ENCODE data around the gene MECR. TPM values are rescaled to one million over a fixed set of nuclear protein-coding genes. Genes with fewer than 3 reads are reported as not detected.
A peak's percentile ranks its signal among the peaks of the same experiment; 100 is the strongest.

MECR gene
- total RNA-seq, 3 donors from 2014 or later = 29.8 to 35.4 (median 32.6) TPM

- H3K9me3 Mint-ChIP-seq = no peaks in the 10 kb centered on the region
- no peaks in the 10 kb centered on the region for H3K4me1 Mint-ChIP-seq (ENCODE audit: low read depth)
- no peaks in the 10 kb centered on the region for H3K27me3 Mint-ChIP-seq (ENCODE audit: low read depth)
- peaks cover 13% of the 10 kb centered on the region for H3K36me3 Mint-ChIP-seq (ENCODE audit: insufficient read depth)
- no peak for DNase-seq
- no peak overlapping the region for H3K4me3 Mint-ChIP-seq
- ATAC-seq = no peak
Measured at GRCh38 chr1:29193879-29194455, 36.8 kb downstream of the MECR start.

- Mint-ChIP-seq H3K9me3 (no peaks in the 10 kb centered on the region), H3K36me3 (ENCODE audit: insufficient read depth) (peaks cover 11% of the 10 kb centered on the region), H3K4me1 (ENCODE audit: low read depth) (no peaks in the 10 kb centered on the region), H3K27me3 (ENCODE audit: low read depth) (no peaks in the 10 kb centered on the region), H3K4me3 (no peak overlapping the region)
- no peak for ATAC-seq
- no peak for DNase-seq
Measured at GRCh38 chr1:29190718-29191117, 40.0 kb downstream of the MECR start.

- H3K27me3 Mint-ChIP-seq (ENCODE audit: low read depth) = no peaks in the 10 kb centered on the region
- H3K4me1 Mint-ChIP-seq (ENCODE audit: low read depth) = peaks cover 9% of the 10 kb centered on the region
- DNase-seq = no peak
Measured at GRCh38 chr1:29186707-29187106, 44.0 kb downstream of the MECR start.

GRCh38 chr1:29186252-29186651 is 44.5 kb downstream of the MECR start:
- Mint-ChIP-seq H3K36me3 (ENCODE audit: insufficient read depth) (peaks cover 2% of the 10 kb centered on the region), H3K4me1 (ENCODE audit: low read depth) (peaks cover 9% of the 10 kb centered on the region), H3K27me3 (ENCODE audit: low read depth) (no peaks in the 10 kb centered on the region), H3K9me3 (no peaks in the 10 kb centered on the region), H3K4me3 (no peak overlapping the region)
- ATAC-seq (no peak), DNase-seq (no peak)

More at GRCh38 chr1:29186707-29187106, 44.0 kb downstream of the MECR start:
- peaks cover 2% of the 10 kb centered on the region for H3K36me3 Mint-ChIP-seq (ENCODE audit: insufficient read depth)
- ATAC-seq = no peak
- H3K4me3 Mint-ChIP-seq = no peak overlapping the region
- H3K9me3 Mint-ChIP-seq = no peaks in the 10 kb centered on the region

- peaks cover 14% of the 10 kb centered on the region for H3K36me3 Mint-ChIP-seq (ENCODE audit: insufficient read depth)
- H3K9me3 Mint-ChIP-seq = no peaks in the 10 kb centered on the region
- no peaks in the 10 kb centered on the region for H3K27me3 Mint-ChIP-seq (ENCODE audit: low read depth)
- peaks cover 29% of the 10 kb centered on the region for H3K4me1 Mint-ChIP-seq (ENCODE audit: low read depth)
- ATAC-seq = no peak
- DNase-seq = no peak
- H3K4me3 Mint-ChIP-seq = peak overlapping the region; percentile 96
Measured at GRCh38 chr1:29183287-29183686, 47.4 kb downstream of the MECR start.

GRCh38 chr1:29181413-29182225 is 49.1 kb downstream of the MECR start, which contains the start of gene SRSF4:
TSS of gene SRSF4 (minus strand) at chr1:29181900. CDS start at chr1:29181752, 148 bp downstream.
- H3K36me3 Mint-ChIP-seq (ENCODE audit: insufficient read depth) = peaks cover 21% of the 10 kb centered on the region
- peak within 1 kb of the TSS; percentile 96 for H3K4me3 Mint-ChIP-seq
- peaks cover 43% of the 10 kb centered on the region for H3K4me1 Mint-ChIP-seq (ENCODE audit: low read depth)
- ATAC-seq (peak; percentile 91 to 94), DNase-seq (peak; percentile 98)
- H3K9me3 Mint-ChIP-seq = no peaks in the 10 kb centered on the region
- H3K27me3 Mint-ChIP-seq (ENCODE audit: low read depth) = no peaks in the 10 kb centered on the region

GRCh38 chr1:29180497-29181412 is 50.0 kb downstream of the MECR start:
- ATAC-seq = peak in 1 of 2 donors; percentile 10
- no peak for DNase-seq
- peaks cover 23% of the 10 kb centered on the region for H3K36me3 Mint-ChIP-seq (ENCODE audit: insufficient read depth)

GRCh38 chr1:29179641-29180184 is 51.0 kb downstream of the MECR start:
- DNase-seq (no peak), ATAC-seq (no peak)
- H3K4me1 Mint-ChIP-seq (ENCODE audit: low read depth) = peaks cover 48% of the 10 kb centered on the region
- H3K9me3 Mint-ChIP-seq = no peaks in the 10 kb centered on the region
- peak overlapping the region; percentile 96 for H3K4me3 Mint-ChIP-seq
- peaks cover 23% of the 10 kb centered on the region for H3K36me3 Mint-ChIP-seq (ENCODE audit: insufficient read depth)
- H3K27me3 Mint-ChIP-seq (ENCODE audit: low read depth) = no peaks in the 10 kb centered on the region

More at GRCh38 chr1:29180497-29181412, 50.0 kb downstream of the MECR start:
- Mint-ChIP-seq H3K27me3 (ENCODE audit: low read depth) (no peaks in the 10 kb centered on the region), H3K9me3 (no peaks in the 10 kb centered on the region), H3K4me3 (peak overlapping the region; percentile 96), H3K4me1 (ENCODE audit: low read depth) (peaks cover 48% of the 10 kb centered on the region)

GRCh38 chr1:29177022-29177705 is 53.6 kb downstream of the MECR start:
- DNase-seq (no peak), ATAC-seq (no peak)
- no peaks in the 10 kb centered on the region for H3K27me3 Mint-ChIP-seq (ENCODE audit: low read depth)
- H3K9me3 Mint-ChIP-seq = no peaks in the 10 kb centered on the region
- peak overlapping the region; percentile 47 for H3K4me3 Mint-ChIP-seq
- peaks cover 50% of the 10 kb centered on the region for H3K4me1 Mint-ChIP-seq (ENCODE audit: low read depth)
- H3K36me3 Mint-ChIP-seq (ENCODE audit: insufficient read depth) = peaks cover 31% of the 10 kb centered on the region

- Mint-ChIP-seq H3K36me3 (ENCODE audit: insufficient read depth) (peaks cover 33% of the 10 kb centered on the region), H3K9me3 (no peaks in the 10 kb centered on the region), H3K27me3 (ENCODE audit: low read depth) (no peaks in the 10 kb centered on the region), H3K4me3 (no peak overlapping the region), H3K4me1 (ENCODE audit: low read depth) (peaks cover 53% of the 10 kb centered on the region)
- DNase-seq (no peak), ATAC-seq (no peak)
Measured at GRCh38 chr1:29176576-29176975, 54.2 kb downstream of the MECR start.

GRCh38 chr1:29172415-29172939 is 58.3 kb downstream of the MECR start:
- Mint-ChIP-seq H3K36me3 (ENCODE audit: insufficient read depth) (peaks cover 27% of the 10 kb centered on the region), H3K27me3 (ENCODE audit: low read depth) (no peaks in the 10 kb centered on the region), H3K4me1 (ENCODE audit: low read depth) (peaks cover 59% of the 10 kb centered on the region), H3K9me3 (no peaks in the 10 kb centered on the region), H3K4me3 (no peak overlapping the region)
- DNase-seq (no peak), ATAC-seq (no peak)

- Mint-ChIP-seq H3K36me3 (ENCODE audit: insufficient read depth) (peaks cover 27% of the 10 kb centered on the region), H3K9me3 (no peaks in the 10 kb centered on the region), H3K4me1 (ENCODE audit: low read depth) (peaks cover 60% of the 10 kb centered on the region), H3K27me3 (ENCODE audit: low read depth) (no peaks in the 10 kb centered on the region), H3K4me3 (peak overlapping the region; percentile 55)
- ATAC-seq (no peak), DNase-seq (no peak)
Measured at GRCh38 chr1:29171521-29171920, 59.2 kb downstream of the MECR start.

- DNase-seq = no peak
- H3K9me3 Mint-ChIP-seq = no peaks in the 10 kb centered on the region
- ATAC-seq = peak in 1 of 2 donors; percentile 7
- H3K27me3 Mint-ChIP-seq (ENCODE audit: low read depth) = no peaks in the 10 kb centered on the region
- H3K36me3 Mint-ChIP-seq (ENCODE audit: insufficient read depth) = peaks cover 26% of the 10 kb centered on the region
- H3K4me3 Mint-ChIP-seq = no peak overlapping the region
- peaks cover 61% of the 10 kb centered on the region for H3K4me1 Mint-ChIP-seq (ENCODE audit: low read depth)
Measured at GRCh38 chr1:29171089-29171488, 59.6 kb downstream of the MECR start.

Data from activated T-cell treated with anti-CD3 and anti-CD28 coated beads, Interleukin-2, amount 50 U/mL, for 4 hours (primary cell).